GM12878 (cell line): ENCODE measurements around the gene CD79A. TPM values are rescaled to one million over a fixed set of nuclear protein-coding genes. Genes with fewer than 3 reads are reported as not detected.

Experiments used
- ATAC-seq: fragments of 200-7000 bp; cut with Tn5 transposase; 3 replicates; pipeline ENCODE4 v1.9.1; 2020; ENCODE audit warnings: mild to moderate bottlenecking, moderate library complexity
- BruUV-seq: library from RNA; stranded (reverse); fragments of 400-500 nt; replicated peaks from 2 replicates; lab custom pipeline; 2021; lab: Mats Ljungman, UMichigan
- CTCF ChIA-PET: fragments of 300-600 bp; sonication (Branson Sonifier 250); formaldehyde crosslinking; extraction: SDS; loops from one replicate; lab custom pipeline; 2021; ENCODE audit warnings: inconsistent platforms; lab: Yijun Ruan, JAX
- POLR2A ChIA-PET: fragments of 350-600 bp; formaldehyde crosslinking; extraction: SDS; loops from one replicate; lab custom pipeline; 2021; ENCODE audit warnings: inconsistent platforms; lab: Charles Lee
- RAD21 ChIA-PET: fragments of 300-600 bp; sonication (Branson Sonifier 250); formaldehyde crosslinking; loops from one replicate; lab custom pipeline; 2023; ENCODE audit warnings: antibody characterized with exemption; ENCODE audit not compliant: unreplicated experiment; lab: Charles Lee
- SMC1A ChIA-PET: fragments of 300-600 bp; sonication (Branson Sonifier 250); formaldehyde crosslinking; loops from one replicate; lab custom pipeline; 2023; ENCODE audit not compliant: unreplicated experiment, uncharacterized antibody; lab: Charles Lee
- DNase-seq: peaks from one replicate; pipeline ENCODE4 v3.0.0-alpha.2; 2011; ENCODE audit warnings: low read depth, low spot score
- FAIRE-seq: peaks from 3 replicates; lab custom pipeline; 2011; peaks lifted over from hg19 to GRCh38; lab: Jason Lieb, UNC
- H2AFZ ChIP-seq: 2 replicates; pipeline ENCODE4 v1.6.0; 2011; ENCODE audit warnings: low read depth, low read length, control low read depth; ENCODE audit not compliant: control insufficient read depth
- H3K27ac ChIP-seq: 2 replicates; pipeline ENCODE4 v1.5.1; 2011; ENCODE audit warnings: control low read depth; ENCODE audit not compliant: control insufficient read depth, insufficient read depth
- H3K27me3 ChIP-seq, 2 experiments: replicated peaks in 1 of 2; 2 replicates each; pipeline versions ENCODE4 v1.6.0 to v1.6.1; 2011; ENCODE audit warnings: low read length in 1 of 2; ENCODE audit not compliant: control insufficient read depth in 2 of 2, insufficient read depth in 2 of 2
- H3K36me3 ChIP-seq, 2 experiments: 2 replicates each; pipeline ENCODE4 v1.5.1; 2011; ENCODE audit warnings: low read length in 1 of 2; ENCODE audit not compliant: control insufficient read depth in 2 of 2, insufficient read depth in 2 of 2
- H3K4me1 ChIP-seq: 2 replicates; pipeline ENCODE4 v1.6.1; 2011; ENCODE audit warnings: mild to moderate bottlenecking, low read length, moderate library complexity, mixed read lengths; ENCODE audit not compliant: control insufficient read depth, insufficient read depth
- H3K4me2 ChIP-seq: 2 replicates; pipeline ENCODE4 v1.6.0; 2011; ENCODE audit warnings: control low read depth; ENCODE audit not compliant: control insufficient read depth, insufficient read depth
- H3K4me3 ChIP-seq: fragments of 200-600 bp; sonication (generic); 2 replicates; pipeline ENCODE4 v1.5.1; 2016
- H3K79me2 ChIP-seq: 2 replicates; pipeline ENCODE4 v1.6.0; 2011; ENCODE audit warnings: low read length; ENCODE audit not compliant: control insufficient read depth, insufficient read depth
- H3K9ac ChIP-seq: 2 replicates; pipeline ENCODE4 v1.8.0; 2011; ENCODE audit warnings: low read length, control low read depth, mixed read lengths; ENCODE audit not compliant: control insufficient read depth, insufficient read depth
- H3K9me3 ChIP-seq: replicated peaks from 3 replicates; pipeline ENCODE4 v1.5.1; 2011; ENCODE audit warnings: mild to moderate bottlenecking, low read length; ENCODE audit not compliant: control insufficient read depth, insufficient read depth
- H4K20me1 ChIP-seq: 2 replicates; pipeline ENCODE4 v1.6.0; 2011; ENCODE audit not compliant: control insufficient read depth, insufficient read depth
- CHD1 ChIP-seq: IDR thresholded peaks from 2 replicates; pipeline ENCODE4 v1.6.1; 2012; ENCODE audit warnings: low read depth, low read length, improper control_type of control experiment
- HDGF ChIP-seq: fragments of 450-650 bp; IDR thresholded peaks from 2 replicates; pipeline ENCODE4 v1.6.1; 2016; ENCODE audit warnings: antibody characterized with exemption
- NR2C1 ChIP-seq: fragments of 450-650 bp; IDR thresholded peaks from 2 replicates; pipeline ENCODE4 v1.6.1; 2017; ENCODE audit warnings: antibody characterized with exemption, mild to moderate bottlenecking, moderate library complexity
- ZNF274 ChIP-seq: IDR thresholded peaks from one replicate; pipeline ENCODE4 v1.8.0; 2011; ENCODE audit not compliant: insufficient read length, insufficient read depth
- WGBS: methylation state at CpG from one replicate; pipeline ENCODE4 v1.1.6; 2016; ENCODE audit warnings: low lambda C conversion rate; ENCODE audit not compliant: insufficient replicate concordance, insufficient coverage; ENCODE audit errors: missing lambda C conversion rate; 5-methylcytosine and 5-hydroxymethylcytosine counted together
- in situ Hi-C: fragments of 300-500 bp; cut with MboI; formaldehyde crosslinking; loops from 9 replicates; pipeline ENCODE4 v1.14.3; 2018; ENCODE audit warnings: mixed read lengths
- intact Hi-C: fragments of 100-400 bp; cut with micrococcal nuclease; formaldehyde crosslinking; loops from one replicate; pipeline ENCODE4 v1.14.2; 2022; ENCODE audit not compliant: unreplicated experiment
- polyA plus RNA-seq, 11 experiments: library from polyadenylated mRNA; depleted of rRNA in 4 of 11; unstranded in 6 of 11; stranded (reverse) in 5 of 11; fragments of >200 nt; fragmentation: Nextera tagmentation in 4 of 11; fragmentation: Illumina TruSeq in 1 of 11; extraction: Ambion mirVana in 4 of 11; extraction: Trizol in 1 of 11; gene quantifications; 1 replicate in 1 of 11; 2 replicates in 10 of 11; pipeline versions ENCODE4 v1.2.1 to v1.2.3, GENCODE V29; 2011 to 2016; ENCODE audit warnings: inconsistent platforms in 2 of 11, missing spikeins in 2 of 11, low read depth in 1 of 11
- total RNA-seq, 4 experiments: library from RNA; depleted of rRNA in 3 of 4; stranded (reverse); fragments of >200 nt in 3 of 4; fragmentation: Illumina TruSeq in 1 of 4; extraction: Trizol in 1 of 4; gene quantifications; 2 replicates each; pipeline versions ENCODE4 v1.2.1 to v1.2.3, GENCODE V29; 2013 to 2021

Gene CD79A
- total and polyA plus RNA-seq, 10 of the 15 experiments (the other 5 are each of a cell fraction or from before 2014, with no cell fraction given): 38.8 to 414 (median 282) TPM

DNA sequence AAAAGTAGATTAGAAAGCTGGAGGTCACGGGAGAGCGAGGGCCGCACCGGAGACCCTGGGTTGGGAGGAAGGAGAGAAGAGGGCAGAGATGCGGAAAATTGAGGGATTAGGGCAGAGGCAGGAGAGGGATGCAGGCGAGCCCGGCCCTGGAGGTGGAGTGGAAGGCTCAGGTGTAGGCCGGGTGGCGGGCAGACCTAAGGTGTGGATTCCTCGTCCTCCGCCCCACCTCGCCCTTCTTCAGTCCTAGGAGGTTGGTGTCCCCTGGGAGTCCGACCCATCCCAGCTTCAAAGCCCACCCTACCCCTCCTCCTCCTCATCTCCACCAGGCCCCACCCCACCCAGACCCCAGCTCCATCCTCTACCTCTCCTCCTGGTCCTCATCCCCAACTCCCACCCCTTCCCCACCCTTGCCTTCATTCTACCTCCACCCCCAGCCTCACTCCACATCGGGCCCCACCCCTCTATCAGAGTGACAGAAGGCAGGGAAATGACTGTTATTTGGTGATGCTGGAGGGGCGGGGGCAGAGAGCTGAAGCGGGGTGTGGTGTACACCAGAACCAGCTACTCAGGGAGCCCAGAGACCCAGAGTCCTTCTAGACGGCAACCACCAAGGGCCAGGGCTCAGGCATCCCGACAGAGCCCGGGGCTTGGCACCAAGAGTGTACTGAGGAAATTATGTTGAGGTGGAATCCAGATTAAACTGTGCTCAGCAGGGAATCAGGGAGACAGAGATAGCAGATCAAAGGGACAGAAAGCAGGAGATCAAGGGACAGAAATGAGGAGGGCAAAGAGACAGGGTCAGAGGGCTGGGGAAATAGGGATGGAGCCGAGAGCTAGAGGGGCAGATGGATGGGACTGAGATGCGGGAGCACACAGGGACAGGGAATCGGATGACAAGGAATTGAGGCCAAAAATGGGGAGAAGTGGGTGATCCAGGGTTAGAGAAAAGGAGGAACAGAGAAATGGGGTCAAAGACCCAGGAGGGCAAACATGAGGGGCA is 44.8 kb downstream of the CD79A start:
- no peak for FAIRE-seq
- BruUV-seq: no TSS peak
- H3K36me3 ChIP-seq: no peaks in the 10 kb centered on the region
- ChIA-PET SMC1A (no interaction called here), CTCF (no interaction called here), RAD21 (no interaction called here), POLR2A (interaction anchor here (0.6 to 1.2 kb wide), 2 partner anchors 46 to 49 kb away, joined by 3 to 4 read pairs; no protein-coding TSS in a partner anchor)
- no peaks in the 10 kb centered on the region; the same call in 2 of the 3 replicates for H3K9me3 ChIP-seq
- TF ChIP-seq ZNF274 (no peak), HDGF (no peak), CHD1 (no peak)
- peaks cover 2% of the 10 kb centered on the region; the same call in 1 of the 2 replicates for H3K4me1 ChIP-seq
- no peaks in the 10 kb centered on the region for H3K79me2 ChIP-seq
- H3K27me3 ChIP-seq: peaks cover 0 to 4% of the 10 kb centered on the region in 2 experiments; a peak in 2 of 4 replicates
- intact Hi-C loops (no loop called here), in situ Hi-C loops (no loop called here)
- ATAC-seq: 0 out of 3 replicates have a peak, but pooled peaks have one; percentile 18
- no peak overlapping the region for H3K4me3 ChIP-seq
- no peak overlapping the region for H2AFZ ChIP-seq
- no peak overlapping the region for H3K9ac ChIP-seq
- H3K4me2 ChIP-seq: no peak overlapping the region
- H4K20me1 ChIP-seq: no peaks in the 10 kb centered on the region
- 44% methylated on average over 19 of the region's 22 CpGs for WGBS
- no peak overlapping the region for H3K27ac ChIP-seq
- DNase-seq: no peak

DNA sequence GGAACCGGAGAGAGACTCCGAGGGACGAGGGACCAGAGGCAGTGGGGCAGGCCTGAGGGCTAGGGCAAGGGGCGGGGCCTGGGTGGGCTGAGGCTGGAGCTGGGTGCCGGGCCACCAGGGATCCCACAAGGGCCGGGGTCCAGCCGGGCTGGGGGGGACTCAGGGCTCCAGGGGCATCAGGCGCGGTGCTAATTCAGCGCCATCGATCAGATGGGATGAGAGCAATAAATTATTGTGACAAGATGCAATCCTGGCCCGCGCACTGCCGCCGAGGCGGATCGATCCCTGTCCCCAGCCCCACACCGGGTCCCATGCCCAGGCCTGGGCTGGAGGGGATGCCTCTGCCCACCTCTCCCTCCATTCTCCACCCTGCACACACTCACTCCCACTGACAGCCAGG is 45.5 kb downstream of the CD79A start:
- Histone ChIP-seq H3K27me3 (peaks cover 5 to 6% of the 10 kb centered on the region in 2 experiments; a peak in 3 of 4 replicates), H3K36me3 (no peaks in the 10 kb centered on the region), H2AFZ (no peak overlapping the region), H3K4me2 (no peak overlapping the region), H3K4me3 (no peak overlapping the region), H3K9me3 (no peaks in the 10 kb centered on the region; the same call in 2 of the 3 replicates), H3K9ac (no peak overlapping the region), H3K79me2 (no peaks in the 10 kb centered on the region), H3K27ac (no peak overlapping the region), H4K20me1 (no peaks in the 10 kb centered on the region), H3K4me1 (peaks cover 2% of the 10 kb centered on the region; the same call in 1 of the 2 replicates)
- TF ChIP-seq NR2C1: no peak
- no TSS peak for BruUV-seq
- intact Hi-C loops (no loop called here), in situ Hi-C loops (no loop called here)
- FAIRE-seq (no peak), ATAC-seq (no peak), DNase-seq (no peak)
- CTCF ChIA-PET: no interaction called here
- RAD21 ChIA-PET: no interaction called here
- POLR2A ChIA-PET: interaction anchor here (0.6 kb wide), 1 partner anchor 47 kb away, joined by 3 read pairs; no protein-coding TSS in a partner anchor
- 64% methylated on average over 15 of the region's 18 CpGs for whole genome bisulfite sequencing
- SMC1A ChIA-PET: no interaction called here
